ENCODE measurements around the gene GPR153.
A peak's percentile ranks its signal among the peaks of the same experiment; 100 is the strongest.
"Not testable (repeated sequence)": the region's sequence is repeated elsewhere in the genome, so short reads cannot be mapped to it uniquely, and the experiment has no call there.

Gene GPR153

GRCh38 chr1:6233376-6233775 is 27.5 kb downstream of the GPR153 start:
- no peak for DNase-seq (ENCODE audit: low read depth in 2 of 2)

GRCh38 chr1:6225651-6226050 is 35.2 kb downstream of the GPR153 start:
- DNase-seq (ENCODE audit: low read depth in 2 of 2), result no peak

DNA sequence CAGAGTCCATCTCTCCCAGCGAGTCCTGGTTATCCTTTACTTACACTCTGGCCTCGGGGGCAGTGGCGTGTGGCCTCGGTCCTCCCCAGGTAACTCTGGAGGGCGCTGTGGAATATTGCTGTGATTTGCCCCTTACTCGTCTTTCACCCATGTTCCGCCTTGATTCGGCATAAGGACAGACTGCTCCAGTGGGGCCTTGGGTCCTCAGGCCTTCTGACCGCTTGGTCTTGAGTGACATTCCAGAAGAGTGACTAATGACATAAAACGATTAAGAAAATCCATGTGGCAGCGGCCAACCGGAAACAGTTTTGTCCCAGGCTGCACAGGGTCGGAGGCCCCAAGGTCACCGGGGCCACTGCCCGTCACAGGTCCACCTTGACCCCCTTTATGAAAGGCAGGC is 36.2 kb downstream of the GPR153 start:
- DNase-seq (ENCODE audit: low read depth in 2 of 2), result no peak

GRCh38 chr1:6223617-6224016 is 37.3 kb downstream of the GPR153 start:
- DNase-seq (ENCODE audit: low read depth in 2 of 2), result no peak

- DNase-seq (ENCODE audit: low read depth in 2 of 2), result no peak
These were observed 38.3 kb downstream of the GPR153 start for GRCh38 chr1:6222636-6223035.

DNA sequence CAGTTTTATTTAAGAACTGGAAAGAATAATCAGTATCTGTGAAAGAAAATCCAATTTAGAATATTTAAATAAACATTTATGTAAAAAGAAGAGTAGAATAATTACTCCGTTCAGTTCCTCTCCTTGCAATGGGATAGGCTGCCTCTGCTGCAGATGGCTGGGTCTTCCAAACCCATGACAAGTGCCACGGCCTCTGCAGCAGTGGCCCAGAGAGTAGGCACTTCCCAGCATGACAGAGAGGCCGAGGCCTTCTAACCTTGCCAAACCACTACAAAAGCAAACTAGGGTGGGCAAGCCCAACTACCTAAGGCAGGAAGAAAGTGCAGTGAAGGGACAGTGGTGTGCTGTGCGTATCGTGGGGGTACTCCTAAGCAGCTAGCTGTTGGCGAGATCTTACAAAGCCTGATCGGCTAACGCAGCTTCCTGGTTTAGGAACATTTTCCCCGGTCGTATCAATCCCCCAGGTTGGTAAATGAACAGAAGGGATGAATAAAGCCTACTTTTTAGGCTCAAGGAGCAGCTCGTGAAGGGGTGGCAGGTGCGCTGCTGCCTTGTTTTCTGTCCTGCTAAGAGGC is 39.6 kb downstream of the GPR153 start:
- no peak for DNase-seq (ENCODE audit: low read depth in 2 of 2)

DNA sequence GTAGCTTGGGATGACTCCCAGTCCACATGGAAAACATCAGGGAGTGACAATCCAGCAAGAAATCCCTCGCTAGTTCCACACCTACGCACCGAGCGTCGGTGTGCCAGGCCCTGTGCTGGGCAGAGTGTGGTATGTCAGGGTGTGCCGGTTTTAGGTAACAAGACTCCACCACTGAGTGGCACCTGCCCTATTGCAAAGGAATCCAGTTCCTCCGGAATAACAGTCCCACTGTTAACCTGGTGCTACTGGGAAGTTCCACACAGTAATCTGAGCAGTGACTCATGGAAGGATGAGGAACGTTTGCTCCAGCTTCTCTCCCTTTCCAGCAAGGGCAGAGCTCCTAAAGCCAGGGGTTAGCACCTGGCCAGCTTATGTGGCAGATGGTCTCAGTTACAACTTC is 40.7 kb downstream of the GPR153 start:
- no peak for DNase-seq (ENCODE audit: low read depth in 2 of 2)

- not testable (repeated sequence) for DNase-seq (ENCODE audit: low read depth in 2 of 2)
These were observed 41.3 kb downstream of the GPR153 start for GRCh38 chr1:6219641-6220040.

- DNase-seq (ENCODE audit: low read depth in 2 of 2), result no peak
These were observed 42.3 kb downstream of the GPR153 start for GRCh38 chr1:6218375-6219164.

DNA sequence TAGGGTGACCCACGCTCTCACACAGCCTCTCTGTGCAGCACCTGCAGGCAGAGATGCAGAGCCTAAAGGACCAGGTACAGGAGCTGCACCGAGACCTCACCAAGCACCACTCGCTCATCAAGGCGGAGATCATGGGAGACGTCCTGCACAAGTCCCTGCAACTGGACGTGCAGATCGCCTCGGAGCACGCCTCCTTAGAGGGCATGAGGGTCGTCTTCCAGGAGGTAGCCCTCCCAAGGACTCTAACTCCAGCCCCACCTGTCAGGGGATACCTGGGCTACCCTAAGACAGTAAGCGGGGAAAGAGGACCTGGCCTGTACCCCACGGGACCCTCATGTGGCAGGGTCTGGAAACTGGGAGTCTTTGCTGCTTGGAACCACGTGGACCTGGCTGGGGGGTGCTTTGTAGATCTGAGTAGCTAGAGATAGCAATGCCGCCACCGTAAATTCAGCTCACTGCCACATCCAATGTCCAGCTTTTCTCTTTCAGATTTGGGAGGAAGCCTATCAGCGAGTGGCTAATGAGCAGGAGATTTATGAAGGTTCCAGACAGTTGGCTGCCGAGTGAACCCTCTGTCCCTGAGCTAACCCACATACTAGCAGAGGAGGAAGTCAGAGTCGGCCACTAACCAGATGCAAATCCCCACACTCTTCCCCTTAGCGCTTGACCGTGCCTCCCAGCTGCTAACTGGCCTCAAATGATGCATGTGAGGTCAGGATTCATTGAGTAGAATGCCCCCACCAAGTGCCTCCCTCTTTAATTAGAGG is 48.5 kb downstream of the GPR153 start:
- no peak for DNase-seq (ENCODE audit: low read depth in 2 of 2)

DNA sequence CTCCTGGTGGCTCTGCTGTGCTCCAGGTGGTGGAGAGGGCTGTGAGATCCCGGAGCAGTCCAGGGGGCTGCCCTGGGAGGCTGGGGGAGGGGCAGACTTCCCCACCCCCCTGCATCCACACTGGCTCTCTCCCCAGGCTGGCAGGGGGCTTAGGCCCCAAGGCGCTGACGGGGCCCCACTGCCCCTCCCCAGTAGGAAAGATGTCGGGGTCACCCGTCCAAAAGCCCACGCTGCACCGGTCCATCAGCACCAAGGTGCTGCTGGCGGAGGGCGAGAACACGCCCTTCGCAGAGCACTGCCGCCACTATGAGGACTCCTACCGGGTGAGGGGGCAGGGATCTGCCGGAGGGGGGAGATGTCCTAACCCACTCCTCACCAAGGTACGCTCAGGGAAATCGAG is 49.2 kb downstream of the GPR153 start:
- DNase-seq (ENCODE audit: low read depth in 2 of 2), result no peak

GRCh38 chr1:6210591-6211355 is 50.1 kb downstream of the GPR153 start:
- no peak for DNase-seq (ENCODE audit: low read depth in 2 of 2)

DNA sequence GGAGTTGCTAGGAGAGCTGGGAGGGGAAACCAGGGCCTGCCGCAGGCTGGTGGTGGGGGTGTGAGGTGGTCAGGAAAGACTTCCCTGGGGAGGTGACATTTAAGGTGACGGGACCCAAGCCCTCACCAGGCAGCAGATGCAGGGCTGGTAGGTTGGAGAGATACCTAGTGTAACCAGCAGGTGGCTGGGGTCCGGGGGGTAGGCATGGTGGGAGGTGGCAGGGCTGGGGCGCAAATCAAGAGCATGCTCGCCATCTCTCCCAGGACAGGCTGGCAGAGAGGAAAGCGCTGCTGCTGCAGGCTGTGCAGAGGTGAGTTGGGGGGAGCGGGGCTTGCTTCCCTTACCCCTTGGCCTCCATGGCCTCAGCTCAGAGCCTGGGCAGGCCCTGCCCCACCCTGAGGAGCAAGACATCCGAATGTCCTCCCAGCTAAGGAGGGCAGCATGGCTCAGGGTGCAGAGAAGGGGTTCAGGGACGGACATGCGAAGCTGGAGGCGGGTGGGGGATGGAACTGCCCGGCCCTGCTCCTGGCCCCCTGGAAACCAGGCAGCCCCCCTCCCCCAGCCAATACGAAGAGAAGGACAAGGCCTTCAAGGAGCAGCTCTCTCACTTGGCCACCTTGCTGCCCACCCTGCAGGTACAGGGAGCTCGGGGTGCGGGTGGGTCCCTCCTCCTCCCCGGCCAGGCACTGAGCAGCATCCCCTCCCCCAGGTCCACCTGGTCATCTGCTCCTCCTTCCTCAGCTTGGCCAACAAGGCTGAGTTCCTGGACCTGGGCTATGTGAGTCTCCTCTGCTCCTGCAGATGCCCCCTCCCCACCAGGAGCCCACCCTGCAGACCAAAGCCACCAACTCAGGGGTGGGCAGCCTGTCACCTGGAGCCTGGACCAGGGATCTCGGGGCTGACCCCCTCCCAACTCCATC is 51.0 kb downstream of the GPR153 start:
- peak in 1 of 2 donors; percentile 15 for DNase-seq (ENCODE audit: low read depth in 2 of 2)

GRCh38 chr1:6208723-6209660 is 51.9 kb downstream of the GPR153 start:
- DNase-seq (ENCODE audit: low read depth in 2 of 2), result no peak

DNA sequence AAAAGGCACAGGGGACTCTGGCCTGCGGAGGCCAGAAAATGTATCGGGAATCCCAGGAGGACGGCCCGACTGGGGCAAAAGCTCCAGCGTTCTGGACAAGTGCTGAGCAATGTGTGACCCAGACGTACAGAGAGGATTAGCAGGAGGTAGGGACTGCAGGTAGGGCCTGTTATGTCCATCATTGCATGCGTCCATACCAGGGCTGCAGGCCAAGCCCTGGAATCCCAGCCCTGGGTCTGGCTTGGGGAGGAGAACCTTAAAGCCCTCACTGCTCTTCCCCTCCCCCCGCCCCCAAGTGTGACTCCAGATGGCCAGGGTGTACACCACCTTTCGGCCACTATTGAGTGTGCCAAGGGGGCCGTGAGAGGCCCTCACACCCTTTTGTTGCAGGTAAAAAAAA is 53.0 kb downstream of the GPR153 start:
- DNase-seq (ENCODE audit: low read depth in 2 of 2), result no peak

- no peak for DNase-seq (ENCODE audit: low read depth in 2 of 2)
These were observed 53.6 kb downstream of the GPR153 start for GRCh38 chr1:6207075-6207885.

DNA sequence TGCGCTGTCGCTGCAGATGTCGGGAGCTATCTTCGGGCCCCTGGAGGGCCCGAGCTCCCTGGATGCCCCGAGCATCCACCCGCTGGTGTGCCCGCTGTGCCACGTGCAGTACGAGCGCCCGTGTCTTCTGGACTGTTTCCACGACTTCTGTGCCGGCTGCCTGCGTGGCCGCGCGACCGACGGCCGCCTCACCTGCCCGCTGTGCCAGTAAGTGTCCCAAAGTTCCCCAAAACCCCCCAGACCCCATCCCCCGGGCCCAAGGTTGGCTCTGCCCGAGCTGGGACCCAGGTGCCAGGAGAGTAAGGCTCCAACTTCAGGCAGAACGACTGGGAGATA is 54.4 kb downstream of the GPR153 start:
- DNase-seq (ENCODE audit: low read depth in 2 of 2), result no peak

DNA sequence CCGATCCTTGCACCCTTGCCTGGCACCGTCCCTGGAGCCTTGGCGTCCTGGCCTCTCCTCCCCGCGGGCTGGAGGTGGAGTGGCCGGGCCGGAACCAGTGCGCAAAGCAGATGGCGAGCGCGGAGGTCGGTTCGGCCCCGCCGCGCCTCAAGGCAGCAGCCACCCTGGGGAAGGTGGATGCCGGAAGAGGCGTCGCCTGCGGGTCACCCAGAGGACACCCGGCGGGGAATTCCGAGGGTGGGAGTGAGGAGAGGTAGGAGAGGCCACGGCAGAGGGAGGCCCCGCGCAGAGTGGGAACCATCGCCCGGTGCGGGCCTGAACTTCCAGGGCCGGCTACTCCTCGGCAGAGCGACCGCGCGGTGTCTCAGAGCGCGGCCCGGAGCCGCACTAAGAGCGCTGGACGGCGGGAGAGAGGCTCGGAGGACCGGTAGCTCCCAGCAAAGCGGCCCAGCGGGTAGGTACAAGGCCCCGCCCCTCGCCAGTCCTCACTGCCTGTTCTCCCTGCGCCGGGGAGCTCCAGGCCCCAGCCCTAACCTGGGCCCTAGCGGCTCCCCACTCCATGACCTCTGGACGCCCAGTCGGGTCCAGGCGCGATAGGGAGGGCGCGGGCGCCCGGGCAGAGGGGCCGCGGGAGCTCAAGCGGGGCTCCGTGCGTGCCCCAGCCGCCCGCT is 54.9 kb downstream of the GPR153 start, which contains the start of gene RNF207:
RNF207 (plus strand) TSS at position 271 of the 671 bp plus-strand sequence. CDS start 417 bp downstream, outside the sequence.
- DNase-seq (ENCODE audit: low read depth in 2 of 2), result peak; percentile 59 to 65
